ENCODE measurements around the gene LLGL1.

The LLGL1 gene

DNA sequence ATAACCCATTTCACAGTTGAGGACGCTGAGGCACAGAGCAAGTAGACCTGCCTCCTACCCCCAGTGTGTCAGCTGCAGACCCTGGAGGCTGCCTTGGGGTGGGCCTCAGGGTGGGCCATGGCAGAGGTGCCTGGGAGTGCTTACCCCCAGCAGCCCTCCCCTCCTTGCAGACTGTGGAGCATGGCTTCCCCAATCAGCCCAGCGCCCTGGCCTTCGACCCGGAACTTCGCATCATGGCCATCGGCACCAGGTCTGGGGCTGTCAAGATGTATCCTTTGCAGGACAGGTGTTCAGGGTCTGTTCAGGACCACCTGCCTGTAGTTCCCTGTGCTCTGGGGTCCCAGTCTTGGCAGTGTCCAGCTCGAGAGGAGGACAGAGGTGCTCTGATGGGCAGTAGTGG, 4.3 kb downstream of the LLGL1 start:
- ATAC-seq, result no peak
- no peak for DNase-seq

DNA sequence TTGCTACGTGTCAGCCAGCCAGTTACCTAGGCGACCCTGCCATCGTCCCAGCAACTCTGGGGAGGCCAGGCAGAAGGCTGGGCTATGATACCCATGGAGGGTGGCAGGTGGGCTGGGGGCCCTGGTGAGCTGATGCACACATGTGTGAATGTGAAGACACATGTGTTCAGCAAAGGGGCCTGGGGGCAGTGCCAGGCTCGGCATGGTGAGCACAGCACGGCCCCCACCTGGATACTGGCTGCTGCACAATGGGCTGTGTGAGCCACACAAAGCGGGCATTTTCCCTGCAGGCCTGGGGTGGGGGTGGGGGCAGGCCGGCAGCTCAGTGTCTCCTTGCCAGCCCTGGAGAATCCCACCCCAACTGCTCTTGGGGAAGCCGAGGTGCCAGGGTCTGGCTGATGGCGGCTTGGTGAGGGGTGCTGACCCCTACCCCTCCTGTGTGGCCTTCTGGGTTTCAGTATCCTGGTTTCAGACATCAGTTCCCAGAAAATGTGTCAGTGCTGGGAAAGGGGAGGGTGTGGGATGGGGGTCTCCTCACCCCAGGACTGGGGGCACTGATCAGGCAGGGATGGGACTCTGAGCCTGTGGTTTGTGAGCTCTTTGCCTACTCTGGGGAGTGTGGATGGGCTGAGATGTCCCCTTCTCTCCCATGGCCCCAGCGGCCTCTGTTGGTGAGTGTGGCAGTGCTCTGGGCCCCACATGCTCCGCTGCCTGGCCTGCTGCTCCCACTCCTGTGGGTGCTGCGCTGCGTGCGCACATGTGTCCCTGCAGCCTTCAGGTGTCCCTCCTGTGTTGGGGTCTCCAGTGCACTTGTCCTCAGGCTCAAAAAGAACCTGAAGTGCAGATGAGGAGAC, 5.1 kb downstream of the LLGL1 start:
- DNase-seq, result no peak

DNA sequence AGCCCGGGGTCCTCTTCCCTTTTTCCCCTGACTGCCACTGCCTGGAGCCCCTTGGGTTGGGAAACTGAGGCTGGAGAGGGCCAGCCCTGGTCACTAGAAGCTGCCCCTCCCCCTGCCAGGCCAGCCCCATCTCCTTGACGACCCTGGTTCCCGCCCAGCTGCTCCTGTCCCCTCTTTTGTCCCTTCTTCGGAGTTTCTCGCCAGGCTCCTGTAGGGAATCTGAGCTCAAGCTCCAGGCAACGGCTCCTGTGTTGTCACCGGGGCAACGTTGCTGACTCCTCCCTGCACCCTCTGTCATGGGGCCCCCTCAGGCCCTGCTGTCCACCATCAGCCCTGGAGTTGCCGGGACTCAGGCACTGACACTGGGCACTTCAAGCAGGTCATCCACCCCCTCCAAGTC, 5.7 kb downstream of the LLGL1 start:
- DNase-seq (no peak), ATAC-seq (no peak)

More for the DNA sequence above, 5.1 kb downstream of the LLGL1 start:
- no peak for ATAC-seq

DNA sequence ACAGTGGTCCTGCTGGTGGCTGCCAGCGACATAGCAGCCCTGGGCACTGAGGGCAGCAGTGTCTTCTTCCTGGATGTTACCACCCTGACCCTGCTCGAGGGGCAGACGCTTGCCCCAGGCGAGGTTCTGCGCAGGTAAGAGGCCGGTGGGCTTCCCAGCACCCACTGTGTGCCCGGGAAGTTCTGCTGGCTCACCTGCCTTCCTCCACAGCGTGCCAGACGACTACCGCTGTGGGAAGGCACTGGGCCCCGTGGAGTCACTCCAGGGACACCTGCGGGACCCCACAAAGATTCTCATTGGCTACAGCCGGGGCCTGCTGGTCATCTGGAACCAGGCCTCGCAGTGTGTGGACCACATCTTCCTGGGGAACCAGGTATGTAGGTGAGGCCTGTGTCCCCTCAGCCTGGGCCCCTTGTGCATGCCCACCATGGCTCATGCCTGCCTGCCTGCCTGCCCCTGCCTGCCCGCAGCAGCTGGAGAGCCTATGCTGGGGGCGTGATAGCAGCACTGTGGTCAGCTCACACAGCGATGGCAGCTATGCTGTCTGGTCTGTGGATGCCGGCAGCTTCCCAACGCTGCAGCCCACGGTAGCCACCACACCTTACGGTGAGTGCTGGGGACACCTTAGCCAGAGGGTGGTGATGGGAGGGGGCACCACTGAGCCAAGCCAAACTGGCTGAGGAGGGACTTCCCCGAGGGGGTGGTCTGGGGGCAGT, 8.5 kb downstream of the LLGL1 start:
- ATAC-seq (no peak), DNase-seq (no peak)

DNA sequence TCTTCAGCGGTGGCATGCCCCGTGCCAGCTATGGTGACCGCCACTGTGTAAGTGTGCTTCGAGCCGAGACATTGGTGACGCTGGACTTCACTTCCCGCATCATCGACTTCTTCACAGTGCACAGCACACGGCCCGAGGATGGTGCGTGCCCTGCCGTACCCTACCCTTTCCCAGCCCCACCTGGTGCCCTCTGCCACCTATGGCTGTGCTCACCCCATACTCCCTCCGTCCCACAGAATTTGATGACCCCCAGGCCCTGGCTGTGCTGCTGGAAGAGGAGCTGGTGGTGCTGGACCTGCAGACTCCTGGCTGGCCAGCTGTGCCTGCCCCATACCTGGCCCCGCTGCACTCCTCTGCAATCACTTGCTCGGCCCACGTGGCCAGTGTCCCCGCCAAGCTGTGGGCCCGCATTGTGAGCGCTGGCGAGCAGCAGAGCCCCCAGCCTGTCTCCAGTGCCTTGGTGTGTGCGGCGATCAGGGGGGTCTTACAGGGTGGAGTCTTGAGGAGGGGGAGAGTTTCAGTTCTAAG, 9.5 kb downstream of the LLGL1 start:
- DNase-seq (no peak), ATAC-seq (no peak)

DNA sequence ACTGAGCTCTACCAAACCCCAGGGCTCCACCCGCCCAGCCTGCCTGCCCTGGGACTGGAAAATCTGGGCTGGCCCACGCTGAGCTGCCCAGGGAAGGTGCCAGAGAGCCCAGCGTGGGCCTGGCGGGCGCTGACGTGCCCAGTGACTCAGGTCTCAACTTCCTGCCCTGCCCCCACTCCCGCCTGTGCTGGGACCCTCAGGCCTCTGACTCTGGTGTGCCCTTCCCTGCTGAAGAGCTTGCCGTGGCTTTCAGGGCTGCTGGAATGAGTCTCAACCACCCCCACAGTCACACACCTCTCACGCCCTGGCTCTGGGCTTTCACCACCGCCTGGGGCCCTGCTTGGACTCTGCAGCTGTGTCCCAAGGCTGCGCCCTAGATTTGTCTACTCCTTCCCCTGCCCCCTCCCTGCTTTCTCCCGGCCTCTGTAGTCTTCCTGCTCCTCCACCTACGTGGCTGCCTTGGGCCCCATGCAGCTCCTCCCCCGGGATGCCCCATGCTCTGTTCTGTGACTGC, 10.4 kb downstream of the LLGL1 start:
- DNase-seq (peak; percentile 70), ATAC-seq (peak; percentile 75)

DNA sequence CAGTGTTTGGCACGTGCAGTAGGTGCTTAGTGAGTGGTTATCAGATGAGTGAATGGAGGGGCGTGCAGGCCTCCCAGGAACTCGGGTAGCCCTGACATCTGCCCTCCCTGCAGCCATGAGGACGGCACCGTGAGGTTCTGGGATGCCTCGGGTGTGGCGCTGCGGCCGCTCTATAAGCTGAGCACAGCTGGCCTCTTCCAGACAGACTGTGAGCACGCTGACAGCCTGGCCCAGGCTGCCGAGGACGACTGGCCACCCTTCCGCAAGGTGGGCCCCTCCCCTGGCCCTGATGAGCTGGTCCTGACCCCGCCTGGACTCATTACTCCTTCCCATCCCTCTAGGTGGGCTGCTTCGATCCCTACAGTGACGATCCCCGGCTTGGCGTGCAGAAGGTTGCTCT, 11.1 kb downstream of the LLGL1 start:
- no peak for DNase-seq
- no peak for ATAC-seq

DNA sequence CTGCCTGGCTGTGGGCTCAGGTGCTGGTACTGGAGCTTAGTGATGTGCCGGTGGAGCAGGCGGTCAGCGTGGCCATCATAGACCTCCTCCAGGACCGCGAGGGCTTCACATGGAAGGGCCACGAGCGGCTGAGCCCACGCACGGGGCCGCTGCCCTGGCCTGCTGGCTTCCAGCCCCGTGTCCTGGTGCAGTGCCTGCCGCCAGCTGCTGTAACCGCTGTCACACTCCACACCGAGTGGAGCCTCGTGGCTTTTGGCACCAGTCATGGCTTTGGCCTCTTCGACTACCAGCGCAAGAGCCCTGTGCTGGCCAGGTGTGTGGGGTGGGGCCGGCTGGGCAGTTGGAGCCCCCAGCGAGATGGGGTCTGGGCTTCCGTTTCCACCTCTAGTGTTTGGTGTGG, 12.0 kb downstream of the LLGL1 start:
- no peak for ATAC-seq

DNA sequence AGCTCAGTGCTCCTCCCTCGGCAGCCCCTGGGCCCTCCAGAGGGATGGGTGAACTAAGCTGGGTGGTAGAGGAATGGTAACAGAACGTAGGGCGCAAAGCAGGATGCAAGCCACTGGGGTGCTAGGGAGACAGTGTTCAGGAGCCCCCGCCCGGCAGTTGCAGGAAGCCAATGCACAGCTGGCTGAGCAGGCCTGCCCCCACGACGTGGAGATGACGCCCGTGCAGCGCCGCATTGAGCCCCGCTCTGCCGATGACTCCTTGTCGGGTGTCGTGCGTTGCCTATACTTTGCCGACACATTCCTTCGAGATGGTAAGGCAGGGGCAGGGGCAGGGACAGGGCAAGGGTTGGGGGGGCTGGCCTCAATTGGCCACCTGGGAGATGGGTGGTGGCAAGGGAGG, 12.9 kb downstream of the LLGL1 start:
- ATAC-seq, result no peak
- DNase-seq, result no peak

More for the DNA sequence above, 12.0 kb downstream of the LLGL1 start:
- DNase-seq, result no peak

DNA sequence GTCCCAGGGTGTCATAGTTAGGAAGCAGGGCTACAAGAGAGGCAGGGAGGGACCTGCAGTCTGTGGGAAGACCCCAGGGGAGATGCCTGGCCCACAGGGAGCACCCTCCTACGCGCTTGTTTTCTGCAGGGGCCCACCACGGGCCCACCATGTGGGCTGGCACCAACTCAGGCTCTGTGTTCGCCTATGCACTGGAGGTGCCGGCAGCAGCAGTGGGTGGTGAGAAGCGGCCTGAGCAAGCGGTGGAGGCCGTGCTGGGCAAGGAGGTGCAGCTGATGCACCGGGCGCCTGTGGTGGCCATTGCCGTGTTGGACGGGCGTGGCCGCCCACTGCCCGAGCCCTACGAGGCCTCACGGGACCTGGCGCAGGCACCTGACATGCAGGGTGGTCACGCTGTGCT, 15.0 kb downstream of the LLGL1 start:
- no peak for ATAC-seq
- no peak for DNase-seq

DNA sequence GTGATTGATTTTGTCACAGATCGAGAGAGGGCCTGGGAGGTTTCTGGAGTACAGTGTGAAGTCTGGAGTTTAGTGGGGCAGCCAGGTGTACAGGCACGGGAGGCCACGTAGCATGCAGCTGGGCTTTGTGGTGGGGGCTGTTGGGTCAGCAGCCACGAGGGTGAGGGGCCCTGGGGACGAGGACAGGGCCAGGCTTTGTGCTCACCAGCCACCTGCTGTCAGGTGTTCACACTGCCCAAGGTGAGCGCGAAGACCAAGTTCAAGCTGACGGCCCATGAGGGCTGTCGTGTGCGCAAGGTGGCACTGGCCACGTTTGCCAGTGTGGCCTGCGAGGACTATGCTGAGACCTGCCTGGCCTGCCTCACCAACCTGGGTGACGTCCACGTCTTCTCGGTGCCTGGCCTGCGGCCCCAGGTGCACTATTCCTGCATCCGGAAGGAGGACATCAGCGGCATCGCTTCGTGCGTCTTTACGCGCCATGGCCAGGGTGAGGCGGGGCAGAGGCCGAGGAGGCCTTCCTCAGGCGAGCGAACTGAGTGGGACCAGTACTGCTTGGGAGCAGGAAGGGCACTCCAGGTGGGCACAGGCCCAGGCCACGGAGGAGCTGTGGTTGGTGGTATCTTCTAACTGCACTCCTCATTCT, 15.9 kb downstream of the LLGL1 start:
- DNase-seq (no peak), ATAC-seq (no peak)

DNA sequence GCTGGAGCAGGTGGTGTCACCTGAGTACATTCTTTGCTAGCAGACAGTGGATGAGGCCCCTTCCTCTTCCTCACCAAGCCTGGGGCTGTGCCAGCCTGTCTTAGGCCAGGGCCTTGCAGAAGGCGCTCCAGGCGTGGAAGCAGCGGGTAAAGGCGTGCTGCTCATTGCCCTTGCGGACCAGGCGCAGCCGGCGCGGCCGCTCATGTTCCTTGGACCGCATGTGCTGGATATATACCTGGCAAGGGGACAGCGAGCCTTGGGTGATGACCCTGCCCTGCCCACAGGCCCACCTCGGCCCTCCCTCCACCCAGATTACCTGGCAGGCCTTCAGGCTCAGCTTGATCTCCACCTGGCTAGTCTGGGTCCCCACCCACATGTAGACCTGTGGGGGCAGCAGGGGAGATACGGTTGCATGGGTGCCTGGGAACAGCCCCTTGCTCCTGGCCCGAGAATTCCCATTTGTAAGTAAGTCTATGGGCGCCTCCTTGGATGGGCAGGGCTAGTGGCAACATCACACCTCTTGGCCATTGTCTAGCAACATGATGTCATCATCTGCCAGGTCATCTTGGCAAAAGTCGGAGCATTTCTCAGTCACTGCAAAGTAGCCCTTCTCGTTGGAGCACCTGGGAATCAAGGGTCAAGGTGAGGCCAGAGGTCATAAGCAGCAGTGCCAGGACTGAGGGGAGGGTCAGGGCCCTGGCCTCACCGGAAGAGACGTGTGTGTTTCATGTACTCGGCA, 19.8 kb downstream of the LLGL1 start:
- no peak for ATAC-seq
- DNase-seq, result no peak

DNA sequence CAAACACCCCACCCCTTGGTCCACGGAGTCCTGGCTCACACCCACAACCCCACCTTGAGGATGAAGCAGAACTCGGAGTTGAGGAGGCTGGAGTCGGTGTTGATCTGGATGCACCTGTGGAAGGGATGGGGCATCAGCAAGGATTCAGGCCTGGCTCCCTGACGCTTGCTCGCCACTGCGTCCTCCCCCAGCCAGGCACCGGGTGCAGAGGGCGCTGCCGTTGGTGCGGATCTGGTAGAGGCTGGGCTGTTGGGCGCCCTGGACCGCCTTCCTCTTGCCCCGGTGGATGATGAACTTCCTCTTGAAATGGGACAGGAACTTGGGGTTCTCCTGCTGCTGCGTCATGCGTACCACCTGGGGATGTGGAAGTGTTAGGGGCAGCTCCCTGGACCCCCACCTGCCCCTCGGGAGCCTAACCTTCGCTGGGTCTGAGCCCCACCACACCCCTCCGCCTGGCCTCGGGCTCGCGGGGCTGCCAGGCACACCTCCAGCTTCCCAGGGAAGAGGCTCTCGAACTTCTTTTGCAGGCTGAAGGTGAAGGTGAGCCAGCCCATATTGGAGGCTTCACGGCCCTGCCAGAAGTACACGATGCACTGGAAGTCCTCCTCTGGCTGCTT, 20.8 kb downstream of the LLGL1 start:
- ATAC-seq, result no peak
- DNase-seq, result no peak

DNA sequence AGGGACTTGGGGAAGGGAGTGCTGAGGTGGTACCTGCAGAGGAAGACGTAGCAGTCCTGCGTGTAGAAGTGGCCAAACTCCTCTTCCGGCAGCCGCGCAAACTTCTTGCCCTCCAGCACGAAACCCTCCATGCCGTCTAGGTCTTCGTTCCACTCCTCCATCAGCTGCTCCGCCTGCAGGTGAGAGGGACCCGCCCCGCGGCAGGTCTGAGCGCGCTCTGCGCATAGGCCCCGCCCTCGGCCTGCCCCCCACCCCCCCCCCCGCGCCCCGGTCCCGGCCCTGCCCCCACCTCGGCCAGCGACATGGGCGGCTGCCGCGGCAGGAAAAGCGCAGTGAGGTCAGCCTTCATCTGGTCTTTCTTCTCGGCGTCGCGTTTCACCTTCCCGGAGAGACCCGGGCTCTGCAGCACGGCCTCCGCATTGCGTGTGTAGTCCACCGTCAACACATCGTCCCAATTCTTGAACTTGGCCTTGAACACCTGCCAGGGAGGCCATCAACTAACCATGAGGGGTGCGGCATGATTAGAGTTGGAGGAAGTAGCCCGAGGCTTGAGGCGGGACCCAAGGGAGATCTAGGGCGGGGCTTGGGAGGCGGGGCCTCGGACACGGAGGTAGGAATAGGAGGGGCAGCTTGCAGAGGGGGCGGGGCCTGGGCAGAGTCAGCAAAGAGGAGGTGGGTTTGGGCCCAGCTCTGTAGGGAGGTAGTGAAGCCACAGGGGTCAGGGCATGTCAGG, 21.6 kb downstream of the LLGL1 start:
- ATAC-seq, result peak; percentile 20
- DNase-seq, result peak; percentile 53

DNA sequence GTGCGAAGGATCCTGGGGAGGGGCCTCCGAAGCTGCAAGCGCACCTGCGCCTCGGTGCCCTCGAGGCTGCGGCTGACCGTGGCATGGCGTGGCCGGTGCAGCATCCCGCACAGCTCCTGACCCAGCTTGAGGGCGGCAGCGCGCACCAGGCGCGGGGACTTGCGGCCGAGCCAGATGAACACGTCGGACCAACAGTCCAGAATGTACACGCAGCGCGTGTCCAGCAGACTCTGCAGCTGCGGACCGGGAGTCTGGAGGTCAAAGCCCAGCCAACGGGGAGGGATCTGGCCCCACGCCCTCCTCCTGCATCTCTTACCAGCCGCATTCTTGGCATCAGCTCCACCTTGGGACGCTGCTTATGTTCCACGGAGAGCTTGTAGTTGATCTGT, 22.2 kb downstream of the LLGL1 start:
- DNase-seq (no peak), ATAC-seq (no peak)

DNA sequence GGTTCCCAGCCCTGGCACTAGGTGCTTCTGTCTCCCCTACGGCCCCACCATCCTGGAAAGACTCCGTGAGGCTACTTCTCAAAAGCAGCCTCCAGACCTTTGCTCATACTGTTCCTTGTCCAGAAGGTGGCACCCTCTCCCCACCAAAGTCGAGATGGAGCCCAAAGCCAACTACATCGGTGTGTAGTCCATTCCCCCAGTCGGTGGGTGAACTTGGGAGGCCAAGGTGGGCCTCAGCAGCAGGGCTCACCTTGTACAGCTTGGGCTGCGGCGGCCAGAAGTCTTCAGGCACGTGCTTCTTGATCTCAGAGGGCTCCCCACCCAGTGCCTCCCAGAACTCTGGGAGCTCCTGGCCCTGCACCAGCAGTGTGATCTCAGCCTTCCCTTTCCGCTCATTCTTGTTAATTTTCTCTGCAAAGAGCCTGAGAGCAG, 22.9 kb downstream of the LLGL1 start:
- peak; percentile 71 for DNase-seq

DNA sequence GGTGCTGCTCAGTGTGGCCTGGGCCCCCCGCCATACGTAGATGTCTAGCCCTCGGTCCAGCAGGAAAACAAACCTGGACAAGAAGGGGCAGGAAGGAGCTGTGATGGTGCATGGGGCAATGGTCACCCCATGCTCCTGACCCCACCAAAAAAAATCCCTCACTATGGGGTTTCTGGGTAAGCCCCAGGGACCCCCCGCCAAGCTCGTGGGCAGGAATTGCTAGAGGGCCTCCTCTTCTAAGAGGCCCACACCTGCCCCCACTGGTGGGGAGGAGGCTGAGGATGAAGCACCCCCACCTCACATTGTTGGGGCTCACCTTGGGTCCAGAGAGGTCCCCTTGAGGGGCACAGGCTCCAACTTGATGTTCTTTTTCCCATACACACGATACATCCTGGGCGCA, 23.4 kb downstream of the LLGL1 start:
- ATAC-seq, result no peak

More for the DNA sequence above, 22.9 kb downstream of the LLGL1 start:
- peak; percentile 45 for ATAC-seq

DNA sequence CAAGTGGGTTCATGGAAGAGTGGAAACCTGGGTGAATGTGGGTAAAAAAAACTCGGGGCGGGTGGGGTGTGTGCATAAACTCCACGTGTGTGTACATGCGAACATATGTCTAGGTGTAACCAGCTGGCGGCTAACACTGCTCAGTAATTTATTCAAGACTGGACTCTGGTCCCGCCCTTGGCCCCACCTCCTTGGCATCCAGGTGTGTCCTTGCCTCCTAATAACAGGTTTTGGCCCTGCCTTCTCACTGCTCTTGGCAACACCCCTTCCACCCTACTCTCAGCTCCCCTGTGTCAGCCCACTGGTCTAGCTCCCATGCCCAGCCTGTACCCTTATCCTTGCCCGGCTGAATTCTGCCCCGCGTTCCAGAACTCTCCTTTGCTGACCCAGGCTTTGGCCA, 24.8 kb downstream of the LLGL1 start:
- ATAC-seq (no peak), DNase-seq (no peak)

More for the DNA sequence above, 23.4 kb downstream of the LLGL1 start:
- DNase-seq, result no peak

DNA sequence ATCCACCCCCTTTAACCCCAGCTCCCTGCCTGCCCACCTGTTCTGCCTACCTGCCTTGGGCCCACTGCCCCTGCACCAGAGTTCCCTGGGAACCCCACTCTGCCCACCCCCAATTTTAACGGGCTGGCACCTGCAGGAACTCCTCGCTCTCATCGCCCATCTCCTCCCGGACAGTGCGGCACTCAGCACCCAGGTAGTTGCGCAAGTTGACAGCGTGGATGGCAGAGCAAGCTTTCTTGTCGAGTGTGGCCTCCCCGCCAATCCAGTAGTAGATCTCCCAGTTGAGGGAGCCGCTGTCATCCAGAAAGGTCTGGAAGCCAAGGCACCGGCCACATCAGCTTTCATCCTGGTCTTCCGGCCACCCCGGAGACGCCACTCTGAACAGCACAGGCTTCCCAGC, 25.3 kb downstream of the LLGL1 start:
- DNase-seq (no peak), ATAC-seq (no peak)

DNA sequence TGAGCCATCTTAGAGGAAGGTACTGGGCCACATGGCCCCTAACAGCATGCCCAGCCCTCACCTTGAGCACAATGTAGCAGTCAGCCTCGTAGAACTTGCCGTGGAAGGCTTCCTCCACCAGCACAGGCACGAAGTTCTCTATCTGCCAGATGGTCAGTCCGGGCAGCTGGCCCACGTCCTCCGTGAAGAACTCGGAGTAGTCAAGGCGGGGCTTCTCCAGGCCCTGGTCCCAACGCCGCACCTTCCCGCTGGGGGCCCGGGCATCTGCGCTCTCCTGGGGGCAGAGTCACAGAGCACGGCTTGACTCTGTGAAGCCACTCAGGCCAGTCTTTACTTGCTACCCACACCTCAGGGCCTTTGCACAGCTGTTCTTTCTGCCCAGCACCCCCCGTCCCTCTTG, 25.8 kb downstream of the LLGL1 start:
- ATAC-seq (no peak), DNase-seq (no peak)

DNA sequence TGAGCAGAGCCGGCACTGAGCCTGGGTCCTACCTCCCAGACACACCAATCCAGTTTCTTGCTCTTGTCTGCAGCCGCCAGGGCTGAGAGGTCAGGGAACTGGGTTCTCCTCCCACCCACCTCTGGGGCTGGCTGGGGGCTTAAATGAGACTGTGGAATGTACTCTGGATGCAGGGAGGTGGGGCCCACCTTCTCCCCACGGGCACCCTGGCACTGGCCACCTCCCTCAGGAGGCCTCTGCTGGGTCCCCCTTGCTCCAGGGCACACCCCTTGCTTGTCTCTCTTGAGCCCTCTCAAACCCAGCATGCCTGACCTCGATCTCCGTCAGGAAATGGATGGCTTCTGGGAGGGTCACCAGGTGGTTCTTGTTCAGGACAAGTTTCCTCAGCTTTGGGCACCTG, 26.7 kb downstream of the LLGL1 start:
- no peak for DNase-seq
- ATAC-seq, result no peak

Data from stimulated activated naive CD8-positive, alpha-beta T cell treated with anti-CD3 and anti-CD28 coated beads, Interleukin-15, Interleukin-2, amounts not matched to agents 100 U/mL and 50 U/mL, for 24 hours (primary cell).